Activated T-cell treated with anti-CD3 and anti-CD28 coated beads for 1 hour (primary cell): ENCODE results near the gene CDH4.

ENCODE experiments used
- DNase-seq: peaks from one replicate; pipeline ENCODE4 v3.0.0-alpha.2; 2020; ENCODE audit warnings: low read depth

The CDH4 gene

GRCh38 chr20:61537239-61538182 is 285.4 kb downstream of the CDH4 start:
- DNase-seq: no peak

GRCh38 chr20:61538183-61538942 is 286.3 kb downstream of the CDH4 start:
- no peak for DNase-seq

DNA sequence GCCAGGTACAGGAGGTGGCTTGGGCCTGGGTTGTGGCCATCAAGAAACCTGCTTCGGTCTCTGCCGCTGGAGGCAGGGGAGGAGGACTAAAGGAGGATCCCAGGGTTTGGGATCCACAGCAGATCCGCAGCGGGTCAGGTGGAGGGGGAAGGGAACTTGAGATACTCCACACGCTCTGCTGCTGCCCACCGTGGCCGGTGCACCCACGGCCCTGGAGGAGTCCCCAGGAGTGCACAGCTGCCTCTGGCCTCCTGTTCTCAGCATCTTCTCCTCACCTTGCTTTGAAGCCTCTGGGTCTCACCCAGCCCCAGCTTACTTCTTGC is 286.8 kb downstream of the CDH4 start:
- no peak for DNase-seq

- DNase-seq: no peak
These were observed 287.8 kb downstream of the CDH4 start for GRCh38 chr20:61539706-61540360.

DNA sequence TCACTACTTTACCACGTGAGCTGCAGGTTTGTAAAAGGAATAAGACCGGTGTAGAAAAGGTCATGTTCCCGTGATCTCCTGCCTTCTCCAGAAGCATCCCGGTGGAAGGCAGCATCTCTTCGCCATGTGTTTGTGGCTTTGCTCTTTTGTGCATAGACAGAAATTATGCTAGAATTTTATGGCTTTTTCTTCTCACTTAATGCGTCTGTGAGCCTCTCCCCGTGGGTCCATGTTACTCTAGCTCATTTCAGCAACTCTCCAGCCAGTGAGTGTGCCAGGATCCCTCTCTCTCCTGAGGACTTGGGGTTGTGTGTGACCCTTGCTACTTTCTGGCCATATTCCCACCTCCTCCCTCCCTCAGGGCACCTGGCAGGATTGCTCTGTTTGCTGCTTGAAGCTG is 289.5 kb downstream of the CDH4 start:
- DNase-seq: no peak

DNA sequence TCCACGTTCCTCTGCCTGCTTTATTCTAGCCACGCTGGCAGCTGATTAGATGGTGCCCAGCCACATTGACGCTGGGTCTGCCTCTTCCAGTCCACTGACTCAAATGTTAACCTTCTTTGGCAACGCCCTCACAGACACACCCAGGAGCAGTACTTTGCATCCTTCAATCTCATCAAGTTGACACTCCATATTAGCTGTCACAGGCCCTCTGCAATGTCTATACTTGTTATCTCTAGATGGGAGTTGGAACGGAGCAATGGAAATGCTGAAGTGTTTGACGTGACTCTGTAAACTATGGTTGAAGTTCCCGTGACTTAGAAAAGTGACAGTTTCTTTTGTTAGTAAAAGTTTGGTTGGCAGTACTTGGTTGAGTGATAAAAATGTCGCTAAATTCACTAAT is 291.0 kb downstream of the CDH4 start:
- no peak for DNase-seq

DNA sequence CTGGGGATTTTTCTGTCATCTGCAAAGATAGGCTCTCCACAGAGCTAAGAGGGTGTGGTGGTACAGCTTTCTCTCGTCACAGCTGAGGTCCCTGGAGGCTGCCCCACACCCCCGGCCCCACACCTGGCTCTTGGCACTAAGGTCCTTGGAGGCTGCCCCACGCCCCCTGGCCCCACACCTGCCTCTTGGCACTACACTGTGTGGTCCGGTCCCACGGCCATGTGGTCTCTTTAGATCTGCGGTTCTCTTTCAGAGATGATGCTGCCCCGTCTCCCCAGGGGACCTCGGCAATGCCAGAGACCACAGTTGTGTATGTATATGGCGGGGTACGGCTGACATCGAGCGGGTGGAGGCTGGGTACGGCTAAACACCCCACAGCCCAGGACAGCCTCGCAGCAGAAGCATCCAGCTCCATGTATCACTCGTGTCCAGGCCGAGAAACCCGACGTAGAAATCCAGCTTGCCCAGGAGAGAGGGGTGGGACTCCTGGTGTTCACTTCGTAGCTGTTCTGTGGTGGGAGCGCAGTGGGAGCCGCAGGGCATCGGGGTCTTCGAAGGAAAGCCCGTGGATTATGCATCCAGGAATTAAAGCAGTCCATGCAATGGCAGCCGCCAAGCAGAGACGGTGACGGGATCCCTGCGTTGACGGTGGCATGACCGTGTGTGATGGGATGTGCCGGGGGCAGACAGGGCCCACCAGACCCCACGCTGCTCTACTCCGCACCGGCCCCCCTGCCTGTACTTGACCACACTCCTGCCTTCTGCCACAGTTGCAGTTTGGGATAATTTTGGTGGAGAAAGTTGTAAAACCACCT is 292.1 kb downstream of the CDH4 start:
- no peak for DNase-seq

GRCh38 chr20:61544910-61545889 is 293.1 kb downstream of the CDH4 start:
- DNase-seq: no peak

DNA sequence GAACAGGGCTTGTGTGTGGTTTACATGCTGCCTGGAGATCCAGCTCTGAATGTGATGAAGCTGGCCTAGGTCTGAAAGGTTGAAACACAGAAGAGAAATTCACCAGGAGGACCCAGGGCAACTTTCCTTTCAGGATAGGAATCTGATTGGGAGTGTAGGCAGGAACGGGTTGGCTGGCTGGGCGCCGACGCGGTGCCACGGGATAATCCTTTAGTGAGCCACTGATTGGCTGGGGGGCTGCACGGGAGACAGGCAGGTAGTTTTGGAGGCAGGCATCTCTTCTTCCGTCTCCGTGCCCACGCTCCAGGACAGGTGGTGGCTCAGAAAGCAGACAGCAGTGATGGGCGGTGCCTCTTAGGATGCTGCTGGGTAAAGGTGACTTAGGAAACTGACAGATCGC is 294.6 kb downstream of the CDH4 start:
- no peak for DNase-seq

DNA sequence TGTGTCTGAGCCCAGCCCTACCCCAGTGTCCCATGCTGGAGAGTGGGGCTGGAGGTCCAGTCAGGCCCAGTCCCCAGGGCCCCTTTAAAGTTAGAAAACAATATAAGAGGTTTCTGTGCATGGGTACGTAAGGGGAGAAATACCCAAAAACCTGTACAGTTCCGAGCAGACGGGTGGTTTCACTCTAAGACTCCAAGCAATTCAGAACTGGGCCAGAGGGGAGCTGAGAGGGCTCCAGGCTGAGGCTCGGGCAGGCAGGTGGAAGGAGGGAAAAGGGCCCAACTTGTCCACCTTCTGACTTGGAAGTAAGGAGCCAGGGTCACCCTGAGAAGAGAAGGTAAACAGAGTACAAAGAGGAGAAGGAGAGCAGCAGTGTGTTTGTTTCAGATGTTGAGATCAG is 296.0 kb downstream of the CDH4 start:
- no peak for DNase-seq

DNA sequence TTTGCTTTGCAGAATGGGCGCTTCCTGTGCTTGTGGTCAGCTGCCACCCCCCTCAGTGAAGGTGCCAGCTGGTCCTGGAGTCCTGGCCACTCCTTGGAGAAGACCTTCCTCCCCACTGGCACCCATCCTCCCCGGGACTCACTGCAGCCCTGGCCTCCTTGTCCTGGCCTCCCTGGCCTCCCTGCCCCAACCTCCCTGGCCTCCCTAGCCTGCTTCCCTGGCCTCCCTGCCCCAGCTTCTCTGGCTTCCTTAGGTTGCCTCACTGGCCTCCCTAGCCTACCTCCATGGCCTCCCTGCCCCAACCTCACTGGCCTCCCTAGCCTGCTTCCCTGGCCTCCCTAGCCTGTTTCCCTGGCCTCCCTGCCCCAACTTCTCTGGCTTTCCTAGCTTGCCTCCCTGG is 297.8 kb downstream of the CDH4 start:
- no peak for DNase-seq

GRCh38 chr20:61551401-61551800 is 299.3 kb downstream of the CDH4 start:
- DNase-seq: no peak

GRCh38 chr20:61554617-61555016 is 302.6 kb downstream of the CDH4 start:
- no peak for DNase-seq

- DNase-seq: no peak
These were observed 303.5 kb downstream of the CDH4 start for GRCh38 chr20:61555566-61555965.

- no peak for DNase-seq
These were observed 304.1 kb downstream of the CDH4 start for GRCh38 chr20:61556111-61556510.

DNA sequence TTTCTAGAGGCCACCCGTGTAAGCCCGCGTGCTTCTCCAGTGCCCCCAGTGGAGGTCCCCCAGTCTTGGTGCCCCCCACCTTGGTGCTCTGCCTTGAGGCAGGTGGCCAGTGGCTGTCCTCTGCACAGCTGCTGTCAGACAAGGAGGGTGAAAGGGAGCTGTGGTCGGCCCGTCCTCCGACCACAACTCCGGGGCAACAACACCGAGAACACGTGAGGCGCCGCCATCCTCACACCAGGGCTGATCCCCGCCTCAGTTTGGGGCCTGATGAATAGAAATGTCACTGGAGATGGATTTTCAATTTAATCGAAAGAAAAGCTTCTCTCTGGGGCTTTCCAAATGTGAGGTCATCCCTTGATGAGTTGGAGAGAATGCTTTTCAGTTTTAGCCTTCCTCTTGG is 304.6 kb downstream of the CDH4 start:
- no peak for DNase-seq

DNA sequence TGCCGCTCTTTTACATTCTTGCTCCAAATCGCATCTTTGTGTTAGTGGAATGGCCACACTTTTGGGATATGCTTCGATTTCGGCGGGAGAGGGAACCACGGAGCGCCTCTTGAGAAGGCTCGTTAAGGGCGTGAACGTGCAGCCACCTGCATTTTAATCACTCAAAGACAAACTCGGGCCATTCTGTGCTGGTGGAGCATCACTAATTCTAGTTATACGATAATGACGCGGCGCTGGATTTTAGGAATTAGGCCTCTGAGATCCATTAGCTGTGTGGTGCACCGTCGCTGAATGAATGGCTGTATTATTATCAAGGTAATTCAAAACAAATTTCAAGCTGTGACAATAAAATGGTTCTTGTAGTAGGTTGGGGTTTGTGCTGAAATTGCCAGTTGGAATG is 305.6 kb downstream of the CDH4 start:
- no peak for DNase-seq

GRCh38 chr20:61558726-61559125 is 306.7 kb downstream of the CDH4 start:
- DNase-seq: no peak

DNA sequence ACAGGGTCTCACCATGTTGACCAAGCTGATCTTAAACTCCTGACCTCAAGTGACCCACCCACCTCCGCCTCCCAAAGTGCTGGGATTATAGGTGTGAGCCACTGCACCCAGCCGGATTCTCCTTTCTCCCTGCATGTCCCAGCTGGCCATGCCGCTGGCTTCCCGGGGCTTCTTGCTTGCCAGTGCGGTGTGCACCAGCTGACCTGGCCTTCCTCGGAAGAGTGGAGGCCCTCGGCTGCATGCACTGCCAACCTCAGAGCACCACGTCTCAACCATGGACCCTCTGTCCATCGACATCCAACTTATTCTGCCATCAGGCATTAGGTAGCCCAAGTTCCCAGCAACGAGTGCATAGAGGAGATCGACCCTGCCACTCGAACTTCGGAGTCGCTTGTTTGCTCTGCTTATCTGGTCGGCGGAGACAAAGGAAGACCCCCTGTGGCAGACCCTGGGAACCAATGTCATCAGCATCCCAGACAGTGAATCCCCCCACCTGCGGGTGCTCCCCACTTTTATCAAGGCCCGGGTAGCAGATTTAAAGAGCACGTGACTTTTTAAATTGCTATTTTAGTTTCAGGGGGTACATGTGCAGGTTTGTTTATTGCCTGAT is 307.8 kb downstream of the CDH4 start:
- DNase-seq: no peak

DNA sequence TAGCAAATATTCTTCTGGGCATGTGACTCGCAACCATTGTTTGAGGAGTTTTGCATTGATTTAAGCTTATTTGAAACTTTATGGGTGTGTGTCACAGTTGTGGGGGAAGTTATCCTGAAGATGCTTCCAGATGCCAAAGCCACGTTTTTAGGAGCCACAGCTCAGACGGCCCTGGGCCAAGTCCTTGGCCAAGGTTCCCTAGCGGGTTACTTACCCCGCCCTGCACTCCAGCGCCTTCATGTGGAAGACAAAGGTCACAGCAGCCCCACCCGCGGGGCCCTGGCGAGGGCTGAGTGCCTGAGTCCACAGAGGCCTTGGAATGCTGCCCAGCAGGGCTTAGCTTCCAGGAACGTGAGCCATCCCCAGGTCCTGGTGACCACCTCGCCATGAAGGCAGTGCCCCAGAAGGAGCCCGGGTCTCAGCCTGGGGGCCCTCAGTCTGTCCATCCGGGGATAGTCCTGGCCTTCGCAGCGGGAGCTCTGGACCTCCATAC is 308.3 kb downstream of the CDH4 start:
- DNase-seq: no peak
